ENCODE data around the gene PON1.

PON1 gene

GRCh38 chr7:95342029-95342428 lies 17.7 kb upstream of the PON1 start:
- no peak for TF ChIP-seq CTCF (IDR thresholded peaks at IDR 0.05; ENCODE audit: extremely low read depth, missing control alignments)
- no peak for DNase-seq (ENCODE audit: low spot score)

GRCh38 chr7:95340491-95340890 lies 16.2 kb upstream of the PON1 start:
- TF ChIP-seq CTCF (IDR thresholded peaks at IDR 0.05; ENCODE audit: extremely low read depth, missing control alignments): no peak
- DNase-seq (ENCODE audit: low spot score): no peak

GRCh38 chr7:95338832-95339231 lies 14.5 kb upstream of the PON1 start:
- no peak for DNase-seq (ENCODE audit: low spot score)
- no peak for TF ChIP-seq CTCF (IDR thresholded peaks at IDR 0.05; ENCODE audit: extremely low read depth, missing control alignments)

- TF ChIP-seq CTCF (IDR thresholded peaks at IDR 0.05; ENCODE audit: extremely low read depth, missing control alignments): no peak
- no peak for DNase-seq (ENCODE audit: low spot score)
Observed at GRCh38 chr7:95335093-95335492, 10.8 kb upstream of the PON1 start.

- DNase-seq (ENCODE audit: low spot score): no peak
- TF ChIP-seq CTCF (IDR thresholded peaks at IDR 0.05; ENCODE audit: extremely low read depth, missing control alignments): no peak
Observed at GRCh38 chr7:95334447-95334846, 10.1 kb upstream of the PON1 start.

GRCh38 chr7:95330961-95331337 lies 6.6 kb upstream of the PON1 start:
- DNase-seq (ENCODE audit: low spot score): no peak
- no peak for TF ChIP-seq CTCF (IDR thresholded peaks at IDR 0.05; ENCODE audit: extremely low read depth, missing control alignments)

- DNase-seq (ENCODE audit: low spot score): peak; percentile 60
- no peak for TF ChIP-seq CTCF (IDR thresholded peaks at IDR 0.05; ENCODE audit: extremely low read depth, missing control alignments)
Observed at GRCh38 chr7:95330204-95330960, 6.0 kb upstream of the PON1 start.

Measured in GM20000 (cell line).